GM19351 (cell line): ENCODE measurements around the gene STAT5A.
"Not testable (repeated sequence)": the region's sequence is repeated elsewhere in the genome, so short reads cannot be mapped to it uniquely, and the experiment has no call there.

Source experiments
- ATAC-seq: cut with Tn5 transposase; IDR thresholded peaks from one replicate; pipeline ENCODE4 v1.9.1; 2021; ENCODE audit warnings: mild to moderate bottlenecking, moderate library complexity; ENCODE audit not compliant: unreplicated experiment

Gene STAT5A

DNA sequence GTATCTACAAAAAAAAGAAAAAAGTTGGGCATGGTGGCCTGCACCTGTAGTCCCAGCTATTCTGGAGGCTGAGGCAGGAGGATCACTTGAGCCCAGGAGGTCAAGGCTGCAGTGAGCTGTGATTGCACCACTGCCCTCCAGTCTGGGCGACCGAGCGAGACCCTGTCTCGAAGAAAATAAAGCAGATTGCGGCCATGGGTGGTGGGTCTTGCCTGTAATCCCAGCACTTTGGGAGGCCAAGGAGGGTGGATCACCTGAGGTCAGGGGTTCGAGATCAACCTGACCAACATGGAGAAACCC, 16.7 kb downstream of the STAT5A start:
- not testable (repeated sequence) for ATAC-seq

DNA sequence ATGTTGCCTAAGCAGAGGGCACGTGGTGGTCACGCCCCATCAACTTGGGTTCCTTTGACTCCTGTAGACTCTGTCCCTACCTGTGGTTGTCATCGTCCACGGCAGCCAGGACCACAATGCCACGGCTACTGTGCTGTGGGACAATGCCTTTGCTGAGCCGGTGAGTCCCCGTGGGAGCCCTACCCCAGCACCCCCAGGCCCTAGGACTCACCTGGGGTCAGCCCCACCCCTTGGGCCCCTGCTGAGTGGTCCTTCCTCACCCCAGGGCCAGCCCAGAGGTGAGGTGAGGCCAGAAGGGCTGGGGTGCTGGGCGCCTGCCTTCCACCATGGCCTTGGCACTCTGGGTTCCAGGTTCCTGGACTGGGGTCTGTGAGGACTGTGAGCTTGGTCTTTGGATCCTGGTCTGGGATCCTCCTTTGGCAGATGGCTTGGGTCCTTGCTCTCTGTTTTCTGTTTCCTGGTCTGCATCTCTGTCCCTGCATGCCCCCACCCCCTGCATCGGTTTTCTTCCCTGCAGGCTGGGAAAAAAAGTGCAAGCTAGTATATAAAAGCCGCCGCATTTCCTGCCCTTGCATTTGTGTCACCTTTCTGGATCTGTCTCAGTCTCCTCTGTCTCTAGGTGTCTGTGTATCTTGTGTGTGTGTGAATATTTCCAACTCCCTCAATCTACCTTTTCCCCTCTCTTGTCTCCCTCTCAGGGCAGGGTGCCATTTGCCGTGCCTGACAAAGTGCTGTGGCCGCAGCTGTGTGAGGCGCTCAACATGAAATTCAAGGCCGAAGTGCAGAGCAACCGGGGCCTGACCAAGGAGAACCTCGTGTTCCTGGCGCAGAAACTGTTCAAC, 17.5 kb downstream of the STAT5A start:
- no peak for ATAC-seq

DNA sequence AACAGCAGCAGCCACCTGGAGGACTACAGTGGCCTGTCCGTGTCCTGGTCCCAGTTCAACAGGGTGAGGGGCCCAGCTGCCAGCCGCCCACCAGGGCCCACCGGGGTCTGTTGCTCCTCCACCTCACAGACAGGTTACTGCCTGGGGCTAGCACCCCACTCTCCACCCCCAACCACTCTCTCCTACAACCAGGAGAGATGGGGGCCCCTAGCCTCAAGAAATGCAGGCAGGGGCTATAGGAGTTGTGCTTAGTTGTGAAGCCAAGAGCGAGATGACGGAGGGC, 18.0 kb downstream of the STAT5A start:
- ATAC-seq, result no peak

DNA sequence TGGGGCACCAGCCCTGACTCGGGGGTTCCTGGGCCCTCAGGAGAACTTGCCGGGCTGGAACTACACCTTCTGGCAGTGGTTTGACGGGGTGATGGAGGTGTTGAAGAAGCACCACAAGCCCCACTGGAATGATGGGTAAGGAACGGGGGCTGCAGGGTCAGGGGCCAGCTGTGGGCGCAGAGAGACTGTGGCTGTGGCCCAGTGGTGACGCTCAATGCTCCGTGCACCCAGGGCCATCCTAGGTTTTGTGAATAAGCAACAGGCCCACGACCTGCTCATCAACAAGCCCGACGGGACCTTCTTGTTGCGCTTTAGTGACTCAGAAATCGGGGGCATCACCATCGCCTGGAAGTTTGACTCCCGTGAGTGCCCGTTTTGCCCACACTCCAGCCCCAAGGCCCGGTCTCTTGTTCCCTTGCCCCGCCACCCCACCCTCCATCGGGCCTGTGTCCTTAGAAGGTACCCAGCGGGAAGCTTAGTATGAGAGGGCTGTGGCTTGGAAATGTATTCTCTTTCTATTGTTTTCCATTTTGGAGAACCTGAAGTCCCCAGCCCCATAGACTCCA, 19.1 kb downstream of the STAT5A start:
- ATAC-seq, result no peak

DNA sequence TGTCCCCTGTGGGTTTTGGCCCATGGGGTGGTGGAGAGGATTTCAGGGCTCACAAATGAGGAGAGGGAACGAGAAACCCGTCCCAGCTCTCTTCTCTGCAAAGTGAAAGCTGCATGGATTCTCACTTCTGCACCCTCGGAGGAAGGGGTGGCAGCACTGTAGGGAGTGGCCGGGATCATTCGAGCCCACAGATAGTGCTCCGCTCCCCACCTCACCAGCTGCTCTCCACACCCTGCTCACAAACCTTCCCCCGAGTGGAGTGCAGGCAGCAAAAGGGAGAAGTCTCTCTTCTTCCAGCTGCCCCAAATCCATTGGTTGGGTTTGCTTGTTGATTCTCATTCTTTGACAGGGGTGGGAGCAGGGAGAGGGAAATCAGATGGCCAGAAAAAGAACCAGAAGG, 20.1 kb downstream of the STAT5A start:
- ATAC-seq, result no peak

DNA sequence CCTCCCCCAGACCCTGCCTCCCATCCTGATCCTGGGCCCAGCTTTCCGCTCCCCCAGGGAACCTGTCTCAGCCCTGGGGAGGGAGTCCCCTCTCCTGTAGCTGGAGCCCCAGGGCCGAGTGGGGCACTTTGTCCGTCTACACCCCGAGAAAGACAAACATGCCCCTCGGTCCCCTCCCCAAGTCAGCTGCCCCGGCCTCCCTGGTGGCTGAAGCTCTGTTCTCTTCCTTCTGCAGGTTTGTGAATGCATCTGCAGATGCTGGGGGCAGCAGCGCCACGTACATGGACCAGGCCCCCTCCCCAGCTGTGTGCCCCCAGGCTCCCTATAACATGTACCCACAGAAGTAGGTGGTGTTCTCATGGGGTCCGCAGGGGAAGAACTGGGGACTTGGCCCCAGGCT, 20.8 kb downstream of the STAT5A start:
- no peak for ATAC-seq

DNA sequence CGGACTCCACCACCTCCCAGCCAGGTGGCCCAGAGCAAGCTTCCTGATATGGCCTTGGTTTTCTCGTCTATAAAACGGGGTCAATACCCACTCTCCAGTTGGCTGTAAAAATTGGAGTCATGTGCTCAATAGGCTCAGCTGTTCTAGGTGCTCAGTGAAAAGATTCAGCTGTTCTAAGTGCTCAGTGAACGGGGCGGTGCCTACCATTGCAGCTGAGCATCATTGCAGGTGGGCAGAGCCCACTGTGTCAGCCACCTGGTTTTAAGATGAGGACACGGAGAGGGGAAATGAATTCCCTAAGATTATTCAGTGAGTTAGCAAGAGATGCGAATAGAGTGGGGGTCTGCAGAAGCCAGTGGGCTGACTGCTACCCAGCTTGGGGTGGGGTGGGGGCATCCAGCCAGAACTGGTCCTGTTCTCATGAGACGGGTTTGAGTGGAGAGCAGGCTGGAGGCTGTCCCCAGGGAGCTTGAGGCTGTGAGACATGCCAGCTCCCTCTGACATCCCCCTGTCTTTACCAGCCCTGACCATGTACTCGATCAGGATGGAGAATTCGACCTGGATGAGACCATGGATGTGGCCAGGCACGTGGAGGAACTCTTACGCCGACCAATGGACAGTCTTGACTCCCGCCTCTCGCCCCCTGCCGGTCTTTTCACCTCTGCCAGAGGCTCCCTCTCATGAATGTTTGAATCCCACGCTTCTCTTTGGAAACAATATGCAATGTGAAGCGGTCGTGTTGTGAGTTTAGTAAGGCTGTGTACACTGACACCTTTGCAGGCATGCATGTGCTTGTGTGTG, 21.9 kb downstream of the STAT5A start:
- ATAC-seq, result no peak

DNA sequence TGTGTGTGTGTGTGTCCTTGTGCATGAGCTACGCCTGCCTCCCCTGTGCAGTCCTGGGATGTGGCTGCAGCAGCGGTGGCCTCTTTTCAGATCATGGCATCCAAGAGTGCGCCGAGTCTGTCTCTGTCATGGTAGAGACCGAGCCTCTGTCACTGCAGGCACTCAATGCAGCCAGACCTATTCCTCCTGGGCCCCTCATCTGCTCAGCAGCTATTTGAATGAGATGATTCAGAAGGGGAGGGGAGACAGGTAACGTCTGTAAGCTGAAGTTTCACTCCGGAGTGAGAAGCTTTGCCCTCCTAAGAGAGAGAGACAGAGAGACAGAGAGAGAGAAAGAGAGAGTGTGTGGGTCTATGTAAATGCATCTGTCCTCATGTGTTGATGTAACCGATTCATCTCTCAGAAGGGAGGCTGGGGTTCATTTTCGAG, 22.5 kb downstream of the STAT5A start:
- no peak for ATAC-seq

DNA sequence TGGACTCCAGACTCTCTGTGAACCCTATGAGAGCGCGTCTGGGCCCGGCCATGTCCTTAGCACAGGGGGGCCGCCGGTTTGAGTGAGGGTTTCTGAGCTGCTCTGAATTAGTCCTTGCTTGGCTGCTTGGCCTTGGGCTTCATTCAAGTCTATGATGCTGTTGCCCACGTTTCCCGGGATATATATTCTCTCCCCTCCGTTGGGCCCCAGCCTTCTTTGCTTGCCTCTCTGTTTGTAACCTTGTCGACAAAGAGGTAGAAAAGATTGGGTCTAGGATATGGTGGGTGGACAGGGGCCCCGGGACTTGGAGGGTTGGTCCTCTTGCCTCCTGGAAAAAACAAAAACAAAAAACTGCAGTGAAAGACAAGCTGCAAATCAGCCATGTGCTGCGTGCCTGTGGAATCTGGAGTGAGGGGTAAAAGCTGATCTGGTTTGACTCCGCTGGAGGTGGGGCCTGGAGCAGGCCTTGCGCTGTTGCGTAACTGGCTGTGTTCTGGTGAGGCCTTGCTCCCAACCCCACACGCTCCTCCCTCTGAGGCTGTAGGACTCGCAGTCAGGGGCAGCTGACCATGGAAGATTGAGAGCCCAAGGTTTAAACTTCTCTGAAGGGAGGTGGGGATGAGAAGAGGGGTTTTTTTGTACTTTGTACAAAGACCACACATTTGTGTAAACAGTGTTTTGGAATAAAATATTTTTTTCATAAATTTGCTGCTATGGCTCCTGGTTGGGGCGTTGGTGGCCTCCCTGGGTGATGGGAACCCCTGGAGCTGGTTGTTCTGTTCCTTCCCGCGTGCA, 23.1 kb downstream of the STAT5A start:
- ATAC-seq, result no peak

DNA sequence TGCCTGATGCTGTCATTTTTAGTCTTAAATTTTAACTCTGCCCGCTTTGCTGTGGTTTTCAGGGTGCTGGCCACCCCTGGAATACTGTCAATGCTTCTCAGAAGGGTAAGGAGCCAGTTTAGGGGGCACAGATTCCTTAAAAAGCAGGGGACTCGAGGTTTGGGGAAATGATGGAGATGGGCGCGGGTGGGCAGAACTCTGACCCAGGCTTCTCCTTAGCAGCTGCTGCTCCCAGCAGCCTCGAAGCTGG, 23.7 kb downstream of the STAT5A start:
- no peak for ATAC-seq

DNA sequence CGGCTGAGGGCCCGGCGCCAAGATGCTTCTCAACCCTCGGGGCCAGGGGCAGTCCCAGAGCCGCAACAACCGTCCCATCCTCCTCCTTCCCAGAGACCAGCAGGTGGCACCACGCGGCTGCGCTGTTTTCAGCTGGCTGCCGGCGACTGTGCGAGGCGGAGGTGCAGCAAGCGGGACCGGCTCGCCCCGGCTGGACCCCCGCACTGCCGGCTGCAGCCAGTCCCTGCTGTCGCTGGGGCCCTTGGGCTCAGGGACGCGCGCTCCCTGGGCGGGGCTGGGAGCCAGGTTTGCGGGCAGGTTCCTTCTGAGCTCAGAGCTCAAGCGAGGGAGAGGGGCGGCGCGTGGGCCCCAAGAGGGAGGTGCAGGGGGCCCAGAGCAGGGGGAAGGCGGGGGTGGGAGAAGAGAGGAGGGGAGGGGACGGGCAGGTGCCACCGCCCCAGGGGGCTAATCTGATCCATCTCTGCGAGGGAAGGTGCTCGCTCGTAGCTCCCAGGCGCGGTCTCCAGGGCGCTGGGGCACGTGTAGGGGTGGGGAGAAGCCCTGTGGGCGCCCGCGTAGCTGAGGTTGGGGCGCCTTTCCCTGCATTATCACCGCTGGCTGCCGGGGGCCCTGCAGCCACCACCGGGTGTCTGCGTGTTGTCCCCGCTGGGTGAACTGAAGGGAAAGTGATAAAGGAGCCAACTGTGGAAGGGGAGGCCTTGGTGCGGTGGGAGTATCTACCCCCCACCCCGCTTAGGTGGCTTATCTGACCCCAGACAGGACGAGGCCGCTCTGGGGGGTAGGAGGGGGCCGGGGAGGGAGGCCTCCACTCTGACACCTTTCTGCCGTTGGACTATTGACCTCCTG, 24.2 kb downstream of the STAT5A start:
- ATAC-seq, result no peak

DNA sequence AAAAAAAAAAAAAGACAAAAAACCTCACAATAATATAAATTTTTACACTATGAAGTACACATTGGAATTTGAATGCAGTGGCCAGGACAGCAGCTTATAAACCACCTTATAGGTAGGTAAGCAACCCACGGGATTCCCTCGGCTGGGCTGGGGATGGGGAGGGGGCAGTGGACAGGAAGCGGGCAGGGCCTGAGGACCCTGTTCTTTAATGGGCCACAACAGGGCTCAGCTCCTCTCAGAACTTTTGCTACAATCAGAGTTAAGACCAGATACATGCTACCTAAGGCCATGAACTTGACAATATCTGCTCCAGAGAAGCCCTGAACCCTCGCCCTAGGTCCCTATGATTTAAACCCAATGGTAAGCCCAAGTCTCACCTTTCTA, 25.1 kb downstream of the STAT5A start:
- no peak for ATAC-seq

DNA sequence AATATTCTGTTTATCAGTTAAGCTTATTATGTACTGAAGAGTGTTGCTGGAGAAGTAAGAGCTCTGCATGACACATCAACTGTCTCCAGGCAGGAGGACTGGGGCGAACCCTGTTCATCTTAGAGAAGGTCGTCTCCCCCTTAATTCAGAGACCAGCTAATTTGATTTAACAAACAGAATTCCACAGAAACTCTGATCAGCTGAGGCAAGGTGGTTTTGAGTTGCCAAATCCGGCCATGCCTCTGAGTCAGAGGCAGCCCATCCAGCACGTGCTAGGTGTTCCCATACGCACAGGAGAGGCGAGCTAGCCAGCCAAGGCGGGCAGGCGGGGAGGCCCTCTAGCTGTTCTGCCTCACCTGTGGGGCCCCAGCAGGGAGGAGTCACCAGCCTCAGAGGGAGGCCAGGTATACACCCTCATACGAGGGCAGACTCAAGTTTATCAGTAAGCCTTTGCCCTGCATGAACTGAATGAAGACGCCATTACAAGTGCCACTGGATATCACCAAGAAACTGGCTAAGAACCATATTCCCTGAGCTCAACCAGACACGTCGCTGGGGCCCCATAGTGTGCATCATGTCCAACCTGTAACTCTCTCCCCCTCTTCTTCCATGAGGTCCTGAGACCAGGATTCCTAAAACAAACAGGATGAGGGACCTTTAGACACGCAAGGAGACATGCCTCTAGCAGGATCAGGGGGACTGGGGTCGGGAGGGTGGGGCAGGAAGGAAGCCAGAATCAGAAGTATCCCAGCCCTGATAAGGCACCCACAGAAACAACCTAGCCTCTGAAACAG, 25.7 kb downstream of the STAT5A start:
- ATAC-seq, result no peak

DNA sequence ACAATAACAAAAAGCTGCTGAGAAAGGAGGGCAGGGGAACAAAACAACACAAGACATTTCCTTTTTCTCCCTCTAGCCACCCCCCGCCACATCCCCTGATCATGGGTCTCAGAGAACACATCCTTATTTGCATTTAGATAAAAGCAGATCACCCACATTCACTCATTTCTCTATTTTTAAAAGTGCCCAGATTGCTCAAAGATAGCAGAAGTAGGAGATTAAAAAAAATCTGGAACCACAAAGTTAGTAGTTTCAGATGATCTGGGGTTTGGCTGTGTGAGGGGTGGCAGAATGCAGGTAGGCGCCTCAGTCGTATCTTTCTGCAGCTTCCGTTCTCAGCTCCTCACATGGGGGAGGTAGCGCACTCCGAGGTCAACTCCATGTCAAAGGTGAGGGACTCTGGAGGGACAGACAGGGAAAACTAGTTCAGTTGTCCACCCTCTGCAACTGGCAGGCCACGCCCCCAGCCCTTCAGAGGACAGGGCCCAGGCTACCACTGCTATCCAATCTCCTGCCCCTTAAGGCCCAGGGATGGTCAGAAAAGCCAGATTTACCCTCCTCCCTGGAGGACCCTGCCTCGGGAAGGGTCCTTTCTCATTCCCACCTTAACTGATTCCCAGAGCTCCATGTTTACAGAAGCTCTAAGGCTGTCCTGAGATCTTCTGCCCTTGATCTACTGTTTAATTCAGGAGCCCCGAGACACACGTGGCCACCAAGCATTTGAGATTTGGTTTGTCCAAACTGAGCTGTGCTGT, 27.3 kb downstream of the STAT5A start:
- no peak for ATAC-seq

DNA sequence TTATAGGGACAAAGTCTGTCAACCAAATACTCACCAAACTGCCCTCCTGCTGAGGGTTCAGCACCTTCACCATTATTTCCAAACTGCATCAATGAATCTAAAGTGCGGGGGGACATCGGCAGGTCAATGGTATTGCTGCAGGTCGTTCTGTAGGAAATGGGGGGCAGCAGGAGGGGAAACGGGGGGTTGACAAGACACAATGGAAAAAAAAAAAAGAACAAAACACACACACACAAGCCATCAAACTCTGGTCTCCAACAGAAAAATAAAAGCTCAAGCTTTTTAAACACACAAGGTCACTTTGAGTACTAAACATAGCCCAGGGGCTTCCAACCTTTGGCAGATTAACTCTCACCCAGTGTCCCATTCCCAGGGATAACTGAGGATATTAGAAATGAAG, 28.5 kb downstream of the STAT5A start:
- no peak for ATAC-seq

DNA sequence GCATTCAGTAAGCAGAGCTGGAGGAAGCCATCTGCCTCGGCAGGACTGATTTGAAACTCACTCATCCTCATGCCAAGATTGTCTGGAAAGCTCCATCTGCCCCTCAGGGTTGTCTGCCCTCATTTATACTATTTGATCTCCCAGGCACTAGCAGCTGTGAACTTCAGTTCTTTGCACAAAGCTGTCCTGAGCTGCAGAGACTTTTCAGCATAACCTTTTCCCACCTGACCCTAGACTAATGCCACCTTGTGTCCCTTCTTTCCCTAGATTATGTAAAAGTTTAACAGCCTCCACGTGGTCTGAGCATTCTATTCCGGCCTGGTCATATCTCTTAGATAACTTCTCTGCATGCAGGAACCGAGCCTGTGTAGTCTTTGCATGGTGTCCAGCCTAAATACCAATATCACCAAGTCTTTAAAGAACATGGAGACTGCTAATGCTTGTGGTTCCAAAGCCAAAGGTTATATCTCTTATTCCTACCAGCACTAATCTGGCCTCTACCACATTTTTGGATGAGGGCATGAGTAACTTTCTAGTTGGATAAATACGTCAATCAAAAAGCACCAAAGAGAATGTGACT, 29.1 kb downstream of the STAT5A start:
- ATAC-seq, result no peak

DNA sequence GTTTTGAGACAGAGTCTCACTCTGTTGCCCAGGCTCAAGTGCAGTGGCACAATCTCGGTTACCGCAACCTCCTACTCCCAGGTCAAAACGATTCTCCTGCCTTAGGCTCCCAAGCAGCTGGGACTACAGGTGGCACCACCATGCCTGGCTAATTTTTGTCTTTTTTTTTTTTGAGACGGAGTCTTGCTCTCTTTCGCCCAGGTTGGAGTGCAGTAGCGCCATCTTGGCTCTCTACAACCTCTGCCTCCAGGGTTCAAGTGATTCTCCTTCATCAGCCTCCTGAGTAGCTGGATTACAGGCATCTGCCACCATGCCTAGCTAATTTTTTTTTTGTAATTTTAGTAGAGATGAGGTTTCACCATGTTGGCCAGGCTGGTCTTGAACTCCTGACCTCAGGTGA, 29.7 kb downstream of the STAT5A start:
- ATAC-seq, result not testable (repeated sequence)

DNA sequence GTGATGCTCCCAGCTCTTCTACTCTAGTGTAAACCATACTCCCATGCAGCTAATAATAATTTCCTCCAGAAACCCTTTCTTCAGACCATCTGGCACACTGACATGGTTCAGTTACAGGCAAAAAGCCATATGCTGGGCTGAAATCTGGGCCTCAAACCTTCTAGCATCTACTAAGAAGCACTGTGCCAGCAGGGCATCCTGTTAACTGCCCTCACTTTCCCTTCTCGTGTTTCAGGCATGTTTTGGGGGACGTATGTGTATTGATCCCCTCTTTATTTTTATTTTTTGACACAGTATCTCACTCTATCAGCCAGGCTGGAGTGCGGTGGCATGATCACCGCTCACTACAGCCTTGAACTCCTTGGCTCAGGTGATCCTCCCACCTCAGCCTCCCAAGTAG, 33.3 kb downstream of the STAT5A start:
- ATAC-seq, result no peak
